ENCODE measurements around the gene HYAL1.

HYAL1 gene

DNA sequence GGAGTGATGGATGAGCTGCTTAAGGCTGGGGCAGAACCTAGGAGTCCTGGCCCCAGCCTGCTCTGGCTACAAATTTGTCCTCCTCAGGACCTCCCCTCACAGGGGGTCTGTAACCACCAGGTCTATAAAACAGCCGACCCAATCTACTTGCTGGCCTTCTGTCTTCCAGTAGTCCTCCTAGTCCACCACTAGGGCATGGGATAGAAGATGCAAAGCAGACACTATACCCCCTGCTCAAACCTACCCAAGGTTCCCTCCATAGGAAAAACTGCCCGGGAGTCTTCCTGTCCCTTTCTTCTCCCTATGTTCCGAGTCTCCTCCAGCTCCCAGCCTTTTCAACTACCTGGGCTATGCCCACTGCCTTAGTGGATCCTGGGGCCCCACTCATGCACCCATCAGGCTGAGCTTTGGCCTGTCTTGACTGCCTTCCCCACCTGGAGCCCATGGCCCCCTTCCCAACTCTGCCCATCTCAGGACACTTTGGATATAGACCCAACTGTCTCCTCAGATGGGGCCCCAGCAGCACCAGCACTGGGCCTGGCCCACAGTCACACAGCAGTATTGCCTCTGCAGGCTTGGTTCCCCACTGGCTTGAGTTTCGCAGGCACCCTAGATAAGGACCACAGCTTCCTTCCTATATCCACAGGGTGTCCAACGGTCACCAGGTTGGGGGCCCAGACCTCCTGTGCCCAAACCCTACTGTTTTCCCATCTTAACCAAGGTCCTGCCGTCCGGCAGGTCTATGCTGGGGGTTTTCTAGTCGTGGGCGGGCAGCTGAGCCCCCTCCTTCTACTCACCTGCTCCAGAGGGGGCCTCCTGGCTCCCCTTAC, 5.3 kb downstream of the HYAL1 start:
- no peaks in the 10 kb centered on the region for H3K9me3 ChIP-seq (ENCODE audit: control insufficient read depth in 2 of 2, low read length in 2 of 2)
- H3K27ac ChIP-seq (ENCODE audit: low read length): peak overlapping the region; percentile 84
- peaks cover 35% of the 10 kb centered on the region for H3K4me1 ChIP-seq (ENCODE audit: control insufficient read depth, insufficient read depth, low read length)
- peak overlapping the region; percentile 73 to 87 for H3K9ac ChIP-seq (ENCODE audit: low read length in 2 of 2)
- H3K36me3 ChIP-seq (ENCODE audit: control insufficient read depth in 2 of 2, insufficient read depth in 2 of 2, low read length in 2 of 2): no peaks in the 10 kb centered on the region
- no peaks in the 10 kb centered on the region for H3K27me3 ChIP-seq (ENCODE audit: control insufficient read depth in 1 of 2, insufficient read depth in 2 of 2, low read length in 2 of 2)
- H3K4me3 ChIP-seq (ENCODE audit: low read length in 2 of 2): peak overlapping the region; percentile 71 to 92

DNA sequence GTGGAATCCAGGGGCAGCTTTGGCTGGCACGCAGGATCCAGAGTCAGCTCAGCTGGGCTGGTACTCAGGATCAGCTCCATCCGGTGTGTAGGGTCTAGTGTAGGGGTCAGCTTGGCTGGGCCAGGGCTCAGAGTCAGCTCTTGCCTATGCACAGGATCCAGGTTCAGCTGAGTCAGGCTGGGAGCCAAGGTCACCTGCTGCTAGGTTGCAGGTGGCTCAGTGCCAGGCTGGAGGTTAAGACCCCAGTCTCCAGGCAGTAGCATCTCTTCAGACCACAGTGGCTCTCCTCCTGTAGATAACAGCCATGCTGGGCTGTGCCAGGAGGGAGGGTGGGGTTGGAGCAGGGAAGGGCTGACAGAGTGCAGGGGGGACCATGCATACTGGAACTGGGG, 6.0 kb downstream of the HYAL1 start:
- H3K36me3 ChIP-seq (ENCODE audit: control insufficient read depth in 2 of 2, insufficient read depth in 2 of 2, low read length in 2 of 2): no peaks in the 10 kb centered on the region
- no peak overlapping the region for H3K4me3 ChIP-seq (ENCODE audit: low read length in 2 of 2)
- H3K9ac ChIP-seq (ENCODE audit: low read length in 2 of 2): no peak overlapping the region
- peaks cover 34% of the 10 kb centered on the region for H3K4me1 ChIP-seq (ENCODE audit: control insufficient read depth, insufficient read depth, low read length)
- H3K27me3 ChIP-seq (ENCODE audit: control insufficient read depth in 1 of 2, insufficient read depth in 2 of 2, low read length in 2 of 2): no peaks in the 10 kb centered on the region
- H3K9me3 ChIP-seq (ENCODE audit: control insufficient read depth in 2 of 2, low read length in 2 of 2): no peaks in the 10 kb centered on the region
- H3K27ac ChIP-seq (ENCODE audit: low read length): no peak overlapping the region

DNA sequence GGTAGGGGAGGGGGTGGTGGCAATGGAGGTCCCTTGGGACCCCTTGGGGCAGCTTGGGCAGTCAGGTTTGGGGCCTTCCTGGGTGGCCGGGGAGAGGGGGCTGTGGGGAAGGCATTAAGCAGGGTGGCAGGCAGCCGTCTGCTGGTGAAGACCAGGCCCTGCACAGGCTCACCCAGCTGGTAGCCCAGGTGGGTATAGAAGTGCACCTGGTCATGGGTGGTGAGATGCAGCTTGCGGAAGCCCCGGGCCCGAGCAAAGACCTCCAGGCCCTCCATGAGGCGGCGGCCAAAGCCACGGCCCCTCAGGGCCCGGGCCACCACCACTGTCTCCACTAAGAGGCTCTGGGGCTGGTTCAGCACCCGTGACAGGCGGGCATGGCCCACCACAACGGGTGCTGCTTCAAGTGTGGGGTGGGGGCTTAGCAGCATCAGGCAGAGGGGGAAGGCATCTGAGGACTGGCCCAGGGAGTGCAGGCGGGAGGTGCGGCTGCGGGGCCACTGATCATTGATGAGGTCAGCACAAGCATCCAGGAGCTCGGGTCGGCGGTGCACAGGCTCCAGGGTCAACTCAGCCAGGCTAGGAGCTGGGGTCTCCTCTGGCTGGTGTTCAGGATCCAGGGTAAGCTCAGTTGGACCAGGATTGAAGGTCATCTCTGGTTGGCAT, 6.5 kb downstream of the HYAL1 start:
- Histone ChIP-seq H3K9me3 (ENCODE audit: control insufficient read depth in 2 of 2, low read length in 2 of 2) (no peaks in the 10 kb centered on the region), H3K4me3 (ENCODE audit: low read length in 2 of 2) (no peak overlapping the region), H3K27ac (ENCODE audit: low read length) (no peak overlapping the region), H3K27me3 (ENCODE audit: control insufficient read depth in 1 of 2, insufficient read depth in 2 of 2, low read length in 2 of 2) (no peaks in the 10 kb centered on the region), H3K9ac (ENCODE audit: low read length in 2 of 2) (no peak overlapping the region), H3K36me3 (ENCODE audit: control insufficient read depth in 2 of 2, insufficient read depth in 2 of 2, low read length in 2 of 2) (no peaks in the 10 kb centered on the region), H3K4me1 (ENCODE audit: control insufficient read depth, insufficient read depth, low read length) (peaks cover 33% of the 10 kb centered on the region)

DNA sequence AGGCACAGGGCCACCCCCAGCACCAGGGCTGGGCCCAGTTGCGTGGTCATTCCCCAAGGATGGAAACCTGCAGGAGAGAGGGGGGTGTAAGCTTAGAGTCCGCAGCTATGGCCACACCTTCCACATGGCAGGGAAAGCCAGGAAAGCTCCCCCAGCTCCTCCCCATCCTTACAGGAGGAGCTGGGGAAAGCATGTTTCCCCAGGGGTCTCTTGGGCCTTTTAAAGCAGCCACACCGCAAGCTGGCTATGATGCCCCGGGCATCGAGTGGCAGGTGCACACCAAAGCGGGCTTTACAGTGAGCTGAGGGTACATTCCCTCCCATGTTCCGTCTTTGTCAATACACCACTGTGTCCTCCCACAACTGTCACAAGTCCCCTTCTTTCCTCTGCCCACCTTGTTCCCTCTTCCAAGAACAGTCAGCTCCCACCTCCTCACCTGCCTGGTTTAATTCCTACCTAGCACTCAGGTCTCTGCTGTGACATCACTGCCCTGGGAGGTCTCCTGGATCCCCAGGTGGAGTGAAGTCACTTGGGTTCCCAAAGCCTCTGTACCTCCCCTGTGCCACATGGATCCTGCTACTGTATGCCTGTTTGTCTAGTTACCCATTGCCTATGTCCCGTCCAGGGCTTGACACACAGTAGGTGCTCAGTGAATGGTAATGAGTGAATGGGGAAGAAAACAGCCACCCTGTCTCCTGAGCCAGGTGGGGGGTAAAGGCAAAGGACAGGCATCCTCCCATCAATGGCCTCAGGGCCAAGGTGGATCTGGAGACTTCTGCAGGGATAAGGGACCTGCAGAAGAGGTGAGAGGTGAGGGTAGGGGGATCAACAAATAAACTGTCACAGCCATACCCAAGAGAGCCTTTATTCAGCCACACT, 7.6 kb downstream of the HYAL1 start:
- no peaks in the 10 kb centered on the region for H3K36me3 ChIP-seq (ENCODE audit: control insufficient read depth in 2 of 2, insufficient read depth in 2 of 2, low read length in 2 of 2)
- no peaks in the 10 kb centered on the region for H3K9me3 ChIP-seq (ENCODE audit: control insufficient read depth in 2 of 2, low read length in 2 of 2)
- no peaks in the 10 kb centered on the region for H3K27me3 ChIP-seq (ENCODE audit: control insufficient read depth in 1 of 2, insufficient read depth in 2 of 2, low read length in 2 of 2)
- H3K4me3 ChIP-seq (ENCODE audit: low read length in 2 of 2): no peak overlapping the region
- peaks cover 42% of the 10 kb centered on the region for H3K4me1 ChIP-seq (ENCODE audit: control insufficient read depth, insufficient read depth, low read length)
- no peak overlapping the region for H3K9ac ChIP-seq (ENCODE audit: low read length in 2 of 2)
- H3K27ac ChIP-seq (ENCODE audit: low read length): no peak overlapping the region

DNA sequence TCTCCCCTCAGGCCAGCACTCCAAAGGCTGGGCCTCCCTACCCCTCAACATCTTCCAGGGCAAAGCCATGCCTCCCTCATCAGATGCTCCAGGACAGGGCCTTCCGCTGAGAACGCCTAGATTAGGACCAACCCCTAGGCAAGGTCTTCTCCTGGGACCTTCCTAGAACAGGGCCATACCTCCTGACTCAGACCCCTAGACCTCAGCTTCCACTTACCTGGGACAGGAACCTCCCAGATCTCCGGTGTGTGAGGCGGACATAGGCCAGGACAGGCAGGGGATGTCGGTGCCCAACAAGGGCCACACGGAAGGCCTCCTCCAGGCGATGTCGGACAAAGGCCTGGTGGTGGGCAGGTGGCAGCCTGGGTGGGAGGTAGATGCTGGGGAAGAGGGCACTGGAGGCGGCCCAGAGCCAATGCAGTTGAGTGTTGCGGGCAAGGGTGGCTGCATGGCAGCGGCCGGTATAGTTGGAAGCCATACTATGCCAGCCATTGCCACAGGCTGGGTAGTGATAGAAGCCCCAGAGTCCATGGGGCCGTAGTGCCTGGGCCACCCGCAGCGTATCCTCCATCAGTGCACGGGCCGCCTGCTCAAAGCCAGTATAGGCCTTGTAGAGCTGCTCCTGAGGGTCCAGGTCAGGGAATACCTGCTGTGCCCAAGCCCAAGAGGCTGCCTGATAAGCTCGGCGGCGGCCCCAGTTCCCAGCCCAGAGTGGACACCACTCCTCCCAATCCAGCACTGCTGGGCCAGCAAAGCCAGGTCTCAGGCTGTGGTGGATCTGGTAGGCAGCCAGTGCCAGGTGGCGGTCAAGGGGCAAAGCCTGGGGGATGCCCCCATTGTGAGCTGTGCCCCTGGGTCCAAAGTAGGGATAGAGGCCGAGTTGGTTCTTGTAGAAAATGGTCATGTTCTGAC, 8.6 kb downstream of the HYAL1 start:
- Histone ChIP-seq H3K27ac (ENCODE audit: low read length) (no peak overlapping the region), H3K9me3 (ENCODE audit: control insufficient read depth in 2 of 2, low read length in 2 of 2) (no peaks in the 10 kb centered on the region), H3K4me3 (ENCODE audit: low read length in 2 of 2) (no peak overlapping the region), H3K36me3 (ENCODE audit: control insufficient read depth in 2 of 2, insufficient read depth in 2 of 2, low read length in 2 of 2) (peaks cover 5 to 7% of the 10 kb centered on the region in 2 donors), H3K4me1 (ENCODE audit: control insufficient read depth, insufficient read depth, low read length) (peaks cover 38% of the 10 kb centered on the region), H3K27me3 (ENCODE audit: control insufficient read depth in 1 of 2, insufficient read depth in 2 of 2, low read length in 2 of 2) (no peaks in the 10 kb centered on the region), H3K9ac (ENCODE audit: low read length in 2 of 2) (no peak overlapping the region)

DNA sequence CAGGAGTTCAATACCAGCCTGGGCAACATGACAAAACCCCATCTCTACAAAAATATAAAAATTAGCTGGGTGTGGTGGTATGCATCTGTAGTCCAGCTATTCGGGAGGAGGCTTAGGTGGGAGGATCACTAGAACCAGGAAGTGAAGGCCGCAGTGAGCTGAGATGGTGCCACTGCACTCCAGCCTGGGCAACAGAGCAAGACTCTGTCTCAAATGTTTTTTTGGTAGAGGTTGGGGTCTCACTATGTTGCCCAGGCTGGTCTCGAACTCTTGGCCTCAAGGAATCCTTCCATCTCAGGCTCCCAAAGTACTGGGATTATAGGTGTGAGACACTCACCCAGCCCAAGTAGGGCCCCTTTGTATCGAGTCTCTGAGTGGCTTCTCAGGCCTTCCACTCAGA, 9.3 kb downstream of the HYAL1 start:
- Histone ChIP-seq H3K4me3 (ENCODE audit: low read length in 2 of 2) (no peak overlapping the region), H3K9ac (ENCODE audit: low read length in 2 of 2) (no peak overlapping the region), H3K27me3 (ENCODE audit: control insufficient read depth in 1 of 2, insufficient read depth in 2 of 2, low read length in 2 of 2) (no peaks in the 10 kb centered on the region), H3K36me3 (ENCODE audit: control insufficient read depth in 2 of 2, insufficient read depth in 2 of 2, low read length in 2 of 2) (peaks cover 11 to 13% of the 10 kb centered on the region in 2 donors), H3K9me3 (ENCODE audit: control insufficient read depth in 2 of 2, low read length in 2 of 2) (no peaks in the 10 kb centered on the region), H3K4me1 (ENCODE audit: control insufficient read depth, insufficient read depth, low read length) (peaks cover 34% of the 10 kb centered on the region), H3K27ac (ENCODE audit: low read length) (no peak overlapping the region)

DNA sequence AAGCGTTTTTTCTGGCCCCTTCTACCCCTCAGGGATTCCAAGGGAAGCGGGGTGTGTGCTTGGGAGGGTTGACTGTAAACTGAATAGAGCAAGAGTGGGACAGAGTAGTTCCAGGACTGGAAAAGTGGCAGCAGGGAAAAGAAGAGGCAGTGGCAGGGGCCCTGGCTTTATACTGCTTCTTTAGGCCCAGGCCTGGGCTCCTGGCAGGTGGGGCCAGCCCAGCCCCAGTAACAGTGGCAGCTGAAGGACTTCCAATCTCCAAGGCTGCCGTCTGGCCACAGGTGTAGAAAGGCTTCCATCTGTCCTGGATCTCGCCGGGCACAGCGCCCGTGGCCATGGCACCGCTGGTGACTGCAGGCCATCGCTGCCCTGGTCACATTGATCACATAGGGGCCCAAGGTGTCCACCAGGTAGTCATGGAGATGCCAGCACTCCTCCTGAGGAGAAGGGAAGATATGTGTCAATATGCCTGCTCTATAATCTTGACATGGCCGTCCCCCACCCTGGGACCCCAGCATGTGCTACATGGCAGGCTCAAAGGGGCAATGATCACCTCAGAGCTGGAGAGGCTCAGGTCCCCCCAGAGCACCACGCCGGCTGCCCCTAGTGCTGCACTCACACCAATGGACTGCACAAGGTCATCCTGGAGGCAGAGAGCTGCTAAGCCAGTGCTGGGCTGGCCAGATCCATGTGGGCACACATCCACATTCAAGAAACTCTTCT, 10.1 kb downstream of the HYAL1 start:
- peak overlapping the region; percentile 50 to 92 for H3K4me3 ChIP-seq (ENCODE audit: low read length in 2 of 2)
- peaks cover 26% of the 10 kb centered on the region for H3K4me1 ChIP-seq (ENCODE audit: control insufficient read depth, insufficient read depth, low read length)
- no peaks in the 10 kb centered on the region for H3K27me3 ChIP-seq (ENCODE audit: control insufficient read depth in 1 of 2, insufficient read depth in 2 of 2, low read length in 2 of 2)
- H3K27ac ChIP-seq (ENCODE audit: low read length): peak overlapping the region; percentile 90
- peak overlapping the region; percentile 77 to 92 for H3K9ac ChIP-seq (ENCODE audit: low read length in 2 of 2)
- peaks cover 20 to 22% of the 10 kb centered on the region in 2 donors for H3K36me3 ChIP-seq (ENCODE audit: control insufficient read depth in 2 of 2, insufficient read depth in 2 of 2, low read length in 2 of 2)
- H3K9me3 ChIP-seq (ENCODE audit: control insufficient read depth in 2 of 2, low read length in 2 of 2): no peaks in the 10 kb centered on the region

DNA sequence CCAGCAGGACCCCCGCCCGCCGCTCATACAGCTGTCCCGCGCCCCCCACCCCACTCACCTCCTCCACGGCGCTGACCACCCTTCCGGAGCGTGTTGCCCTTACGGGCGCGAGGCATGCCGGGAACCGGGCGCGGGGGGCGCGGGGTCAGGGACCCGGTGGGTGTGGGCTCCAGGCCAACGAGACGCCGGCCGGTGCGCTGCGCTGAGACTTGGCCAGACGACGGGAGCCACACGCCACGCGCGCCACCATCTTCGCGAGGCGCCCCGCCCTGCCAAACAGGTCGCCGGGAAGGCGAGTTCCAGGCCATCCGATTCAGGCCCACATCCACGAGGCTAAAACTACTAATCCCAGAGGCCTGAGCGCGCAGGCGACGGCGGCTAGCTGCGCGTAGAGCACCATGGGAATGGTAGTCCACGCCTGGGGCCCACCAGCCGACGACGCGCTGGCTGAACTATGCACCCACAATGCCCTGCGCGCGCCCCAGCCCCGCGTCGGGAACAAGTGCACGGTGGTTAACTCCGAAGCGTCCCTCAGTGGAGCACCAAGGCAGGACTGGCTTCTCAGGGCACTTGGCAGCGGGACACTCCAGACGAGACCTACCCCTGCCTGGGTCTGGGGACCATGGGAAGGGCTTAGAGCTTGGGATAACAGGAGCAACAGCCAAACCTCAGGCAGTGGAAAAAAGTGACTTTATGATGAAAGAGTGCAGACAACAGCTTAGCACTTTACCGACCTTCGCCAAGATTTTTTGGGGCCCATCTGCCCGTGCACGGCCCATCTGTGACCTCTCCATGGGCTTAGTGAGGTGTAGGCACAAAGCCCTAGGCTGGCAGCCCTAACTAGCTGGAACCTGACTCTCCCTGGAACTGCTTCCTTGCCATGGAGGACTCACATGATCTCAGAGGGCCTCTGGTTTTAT, 11.0 kb downstream of the HYAL1 start, which contains the start of gene IFRD2:
Gene IFRD2, minus strand, starts transcription at position 271 of the 920 bp plus-strand sequence. Its CDS starts 155 bp downstream, at position 116.
- Histone ChIP-seq H3K4me3 (ENCODE audit: low read length in 2 of 2) (peak within 1 kb of the TSS; percentile 92 to 98), H3K9ac (ENCODE audit: low read length in 2 of 2) (peak within 1 kb of the TSS; percentile 86 to 92), H3K9me3 (ENCODE audit: control insufficient read depth in 2 of 2, low read length in 2 of 2) (no peaks in the 10 kb centered on the region), H3K4me1 (ENCODE audit: control insufficient read depth, insufficient read depth, low read length) (peaks cover 23% of the 10 kb centered on the region), H3K27ac (ENCODE audit: low read length) (peak within 1 kb of the TSS; percentile 90), H3K27me3 (ENCODE audit: control insufficient read depth in 1 of 2, insufficient read depth in 2 of 2, low read length in 2 of 2) (no peaks in the 10 kb centered on the region), H3K36me3 (ENCODE audit: control insufficient read depth in 2 of 2, insufficient read depth in 2 of 2, low read length in 2 of 2) (peaks cover 26 to 28% of the 10 kb centered on the region in 2 donors)

DNA sequence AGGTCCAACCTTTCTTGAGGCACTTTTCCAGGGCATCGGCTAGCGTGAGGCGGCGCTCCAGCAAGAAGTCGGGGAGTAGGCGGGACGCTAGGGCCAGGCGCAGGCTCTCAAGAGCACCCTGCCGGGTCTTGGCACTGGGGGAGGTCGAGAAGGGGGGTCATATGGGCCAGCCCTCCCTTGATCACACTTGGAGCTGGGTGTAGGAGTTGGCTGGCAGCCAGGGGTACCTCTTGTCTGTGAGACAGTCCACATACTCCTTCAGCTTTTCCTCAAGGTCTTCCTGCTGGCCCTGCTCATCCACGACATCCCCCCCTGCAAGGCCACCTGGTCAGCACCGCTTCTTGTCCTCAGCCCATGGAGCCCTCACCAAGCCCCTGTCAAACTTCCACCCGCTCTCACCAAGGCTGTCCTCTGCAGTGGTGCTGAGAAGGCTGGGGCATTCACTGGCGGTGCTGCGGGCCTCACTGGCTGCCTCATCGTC, 13.2 kb downstream of the HYAL1 start:
- Histone ChIP-seq H3K9me3 (ENCODE audit: control insufficient read depth in 2 of 2, low read length in 2 of 2) (no peaks in the 10 kb centered on the region), H3K36me3 (ENCODE audit: control insufficient read depth in 2 of 2, insufficient read depth in 2 of 2, low read length in 2 of 2) (peaks cover 28 to 30% of the 10 kb centered on the region in 2 donors), H3K9ac (ENCODE audit: low read length in 2 of 2) (no peak overlapping the region), H3K27ac (ENCODE audit: low read length) (no peak overlapping the region), H3K4me3 (ENCODE audit: low read length in 2 of 2) (no peak overlapping the region), H3K27me3 (ENCODE audit: control insufficient read depth in 1 of 2, insufficient read depth in 2 of 2, low read length in 2 of 2) (no peaks in the 10 kb centered on the region), H3K4me1 (ENCODE audit: control insufficient read depth, insufficient read depth, low read length) (peaks cover 23% of the 10 kb centered on the region)

Data from stomach smooth muscle (tissue), 2 donors.